Activated T-cell treated with anti-CD3 and anti-CD28 coated beads for 4 hours (primary cell): ENCODE measurements around the gene FBXL13.
"Not testable (repeated sequence)": the region's sequence is repeated elsewhere in the genome, so short reads cannot be mapped to it uniquely, and the experiment has no call there.

Source experiments
- DNase-seq: peaks from one replicate; pipeline ENCODE4 v3.0.0-alpha.2; 2020

The FBXL13 gene

GRCh38 chr7:103078226-103078625 is 3.6 kb upstream of the FBXL13 start:
- not testable (repeated sequence) for DNase-seq

DNA sequence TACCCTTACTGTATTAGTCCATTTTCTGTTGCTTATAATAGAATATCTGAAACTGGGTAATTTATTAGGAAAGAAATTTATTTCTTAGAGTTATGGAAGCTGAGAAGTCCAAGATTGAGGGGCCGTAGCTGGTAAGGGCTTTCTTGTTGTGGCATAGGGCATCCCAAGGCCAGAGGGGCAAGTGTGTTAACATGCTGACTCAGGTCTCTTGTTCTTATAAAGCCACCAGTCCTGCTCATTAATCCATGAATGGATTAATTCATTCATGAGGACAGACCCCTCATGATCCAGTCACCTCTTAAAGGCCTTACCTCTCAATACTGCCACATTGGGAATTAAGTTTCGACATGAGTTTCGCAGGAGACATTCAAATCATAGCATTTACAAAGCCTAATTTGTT is 2.7 kb upstream of the FBXL13 start:
- no peak for DNase-seq

DNA sequence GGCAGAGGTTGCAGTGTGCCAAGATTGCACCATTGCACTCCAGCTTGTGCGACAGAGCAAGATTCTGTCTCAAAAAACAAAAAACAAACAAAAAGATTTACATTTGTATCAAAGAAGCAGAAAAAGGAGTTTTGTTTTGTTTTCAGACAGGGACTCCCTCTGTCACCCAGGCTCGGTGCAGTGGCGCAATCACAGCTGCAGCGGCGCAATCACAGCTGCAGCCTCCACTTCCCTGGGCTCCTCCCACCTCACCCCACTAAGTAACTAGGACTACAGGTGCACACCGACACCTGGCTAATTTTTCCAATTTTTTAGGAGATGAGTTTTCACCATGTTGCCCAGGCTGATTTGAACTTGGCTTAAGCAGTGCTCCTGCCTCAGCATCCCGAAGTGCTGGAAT is 2.2 kb upstream of the FBXL13 start:
- no peak for DNase-seq

DNA sequence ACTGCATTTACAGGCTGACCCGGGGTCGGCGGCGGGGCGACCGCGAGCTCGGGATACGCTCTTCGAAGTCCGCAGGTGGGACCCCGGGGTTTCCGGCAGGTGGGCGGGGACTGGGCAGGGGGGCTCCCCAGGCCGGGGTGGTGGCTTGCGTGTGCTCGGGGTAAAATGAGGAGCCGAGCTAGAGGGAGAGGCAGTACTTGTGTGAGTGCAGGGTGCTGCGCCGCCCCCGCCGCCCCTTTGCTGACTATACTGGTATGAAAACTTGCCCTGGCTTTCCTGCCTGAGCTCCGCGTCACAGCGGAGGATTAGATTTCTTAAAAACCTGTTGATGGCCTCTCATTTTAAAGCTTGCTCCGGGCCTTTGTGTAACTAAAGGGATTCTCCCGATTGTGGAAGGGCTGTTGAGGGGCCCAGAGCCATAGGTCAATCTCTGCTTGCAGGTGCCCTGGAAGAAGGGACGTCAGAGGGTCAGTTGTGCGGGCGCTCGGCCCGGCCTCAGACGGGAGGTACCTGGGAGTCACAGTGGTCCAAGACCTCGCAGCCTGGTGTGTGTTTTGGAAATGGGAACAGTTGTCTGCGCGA is 832 bp upstream of the FBXL13 start:
- peak; percentile 78 for DNase-seq

DNA sequence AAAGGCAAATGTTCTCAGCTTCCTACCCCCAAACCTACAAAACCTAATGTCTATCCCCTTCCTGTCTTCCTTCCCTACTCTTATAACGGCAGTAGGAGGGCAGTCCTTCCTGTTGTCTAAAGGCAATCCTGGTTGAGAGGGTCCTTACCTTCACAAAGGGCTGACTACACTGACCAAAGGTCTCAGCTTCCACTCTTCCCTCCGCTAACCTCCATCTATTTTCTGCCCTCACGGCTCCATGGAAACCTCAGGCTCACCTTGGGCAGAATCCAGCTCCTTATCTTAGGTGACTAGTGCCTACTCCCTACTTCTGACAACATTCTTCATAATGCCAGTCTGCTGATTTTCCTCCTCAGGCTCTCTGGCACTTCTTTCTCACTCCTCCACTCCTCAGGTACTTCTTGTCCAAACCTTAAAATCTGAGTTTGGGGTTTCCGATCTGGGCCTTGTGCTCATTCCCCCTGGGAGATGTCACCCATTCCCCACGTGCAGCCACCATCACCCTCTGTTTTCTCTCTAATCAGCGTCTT is 542 bp downstream of the FBXL13 start:
- DNase-seq: no peak

GRCh38 chr7:103071000-103071399 is 3.6 kb downstream of the FBXL13 start:
- DNase-seq: no peak

DNA sequence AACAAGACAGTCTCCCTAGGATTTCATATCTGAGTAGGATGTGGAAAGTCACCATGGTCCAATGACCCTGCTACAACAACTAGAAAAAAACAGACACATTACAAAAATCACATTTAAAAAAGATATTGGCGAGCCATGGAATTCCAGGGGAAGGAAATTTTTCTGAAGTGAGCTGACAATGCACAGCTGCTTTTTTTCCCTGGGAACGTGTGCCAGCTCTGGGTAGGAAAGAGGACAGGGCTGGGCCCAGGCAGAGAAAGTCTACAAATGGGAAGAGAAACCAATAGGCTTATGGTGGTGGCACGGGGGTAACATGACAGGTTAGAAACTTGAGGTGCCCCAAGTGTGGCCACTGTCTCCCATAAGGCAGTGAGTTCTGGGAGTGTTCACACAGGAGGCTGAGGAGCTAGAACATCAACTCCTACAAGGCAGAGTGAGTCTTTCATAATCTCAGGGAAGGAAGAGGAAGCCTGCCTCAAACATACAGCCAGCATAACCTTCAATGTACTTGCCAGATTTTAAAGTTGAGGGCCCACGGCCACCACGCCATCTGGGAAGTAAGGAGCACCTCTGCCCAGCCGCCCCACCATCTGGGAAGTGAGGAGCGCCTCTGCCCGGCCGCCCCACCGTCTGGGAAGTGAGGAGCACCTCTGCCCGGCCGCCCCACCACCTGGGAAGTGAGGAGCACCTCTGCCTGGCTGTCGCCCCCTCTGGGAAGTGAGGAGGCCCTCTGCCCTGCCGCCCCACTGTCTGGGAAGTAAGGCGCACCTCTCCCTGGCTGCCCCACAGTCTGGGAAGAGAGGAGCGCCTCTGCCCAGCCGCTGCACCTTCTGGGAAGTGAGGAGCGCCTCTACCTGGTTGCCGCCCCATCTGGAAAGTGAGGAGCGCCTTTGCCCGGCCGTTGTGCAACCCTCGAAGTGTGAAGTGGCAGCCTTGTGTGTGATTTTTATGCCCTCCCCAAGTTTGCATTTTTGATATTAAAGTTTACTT is 5.9 kb downstream of the FBXL13 start:
- DNase-seq: no peak

GRCh38 chr7:103065667-103066066 is 8.9 kb downstream of the FBXL13 start:
- DNase-seq: no peak

DNA sequence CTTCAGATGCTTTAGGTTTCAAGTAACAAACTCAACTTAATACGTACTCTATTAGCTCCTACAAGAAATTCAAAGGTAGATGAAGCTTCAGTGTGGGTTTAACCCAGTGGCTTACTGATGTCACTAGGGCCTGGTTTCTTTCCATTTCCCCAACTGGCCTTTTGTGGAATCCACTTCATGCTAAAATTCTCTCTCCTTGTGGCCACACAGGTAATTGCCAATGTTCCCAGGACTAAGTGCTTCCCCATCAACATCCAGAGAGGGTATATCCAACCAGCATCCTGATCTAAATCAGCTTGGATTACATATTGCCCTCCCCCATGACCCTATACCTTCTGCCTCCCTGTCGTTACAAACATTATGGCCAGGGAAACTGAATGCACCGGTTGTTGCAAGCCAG is 10.7 kb downstream of the FBXL13 start:
- DNase-seq: no peak

DNA sequence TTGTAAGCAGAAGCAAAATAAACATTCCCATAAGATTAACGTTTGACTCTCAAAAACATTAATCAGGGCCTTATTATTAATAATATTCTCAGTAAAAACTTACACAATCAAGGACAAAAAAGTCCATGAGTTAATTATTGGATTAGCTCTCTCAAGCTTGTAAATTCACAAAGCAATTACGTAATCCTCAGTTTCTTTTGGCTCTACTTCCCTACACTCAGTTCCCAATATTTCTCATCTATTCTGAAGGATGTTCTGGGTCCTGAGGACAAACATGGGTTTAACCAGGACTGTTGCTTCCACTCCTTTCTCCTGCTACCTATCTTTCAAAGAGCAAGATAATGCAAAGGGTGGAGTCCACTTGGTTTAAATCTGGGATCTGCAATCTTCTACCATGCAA is 15.1 kb downstream of the FBXL13 start:
- no peak for DNase-seq

- DNase-seq: no peak
Observed at GRCh38 chr7:103058122-103058521, 16.5 kb downstream of the FBXL13 start.

DNA sequence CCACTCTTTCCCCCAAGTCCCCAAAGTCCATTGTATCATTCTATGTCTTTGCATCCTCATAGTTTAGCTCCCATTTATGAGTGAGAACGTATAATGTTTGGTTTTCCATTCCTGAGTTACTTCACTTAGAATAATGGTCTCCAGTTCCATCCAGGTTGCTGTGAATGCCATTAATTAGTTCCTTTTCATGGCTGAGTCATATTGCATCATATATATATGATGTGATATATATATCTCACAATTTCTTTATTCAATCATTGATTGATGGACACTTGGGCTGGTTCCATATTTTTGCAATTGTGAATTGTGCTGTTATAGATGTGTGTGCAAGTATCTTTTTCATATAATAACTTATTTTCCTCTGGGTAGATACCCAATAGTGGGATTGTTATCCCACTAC is 18.6 kb downstream of the FBXL13 start:
- not testable (repeated sequence) for DNase-seq

- no peak for DNase-seq
Observed at GRCh38 chr7:103051519-103051918, 23.1 kb downstream of the FBXL13 start.

- DNase-seq: no peak
Observed at GRCh38 chr7:103048833-103049232, 25.8 kb downstream of the FBXL13 start.

DNA sequence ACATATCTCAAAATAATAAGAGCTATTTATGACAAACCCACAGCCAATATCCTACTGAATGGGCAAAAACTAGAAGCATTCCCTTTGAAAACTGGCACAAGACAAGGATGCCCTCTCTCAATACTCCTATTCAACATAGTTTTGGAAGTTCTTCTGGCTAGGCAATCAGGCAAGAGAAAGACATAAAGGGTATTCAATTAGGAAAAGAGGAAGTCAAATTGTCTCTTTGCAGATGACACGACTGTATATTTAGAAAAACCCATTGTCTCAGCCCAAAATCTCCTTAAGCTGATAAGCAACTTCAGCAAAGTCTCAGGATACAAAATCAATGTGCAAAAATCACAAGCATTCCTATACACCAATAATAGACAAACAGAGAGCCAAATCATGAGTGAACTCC is 32.8 kb downstream of the FBXL13 start:
- DNase-seq: not testable (repeated sequence)

DNA sequence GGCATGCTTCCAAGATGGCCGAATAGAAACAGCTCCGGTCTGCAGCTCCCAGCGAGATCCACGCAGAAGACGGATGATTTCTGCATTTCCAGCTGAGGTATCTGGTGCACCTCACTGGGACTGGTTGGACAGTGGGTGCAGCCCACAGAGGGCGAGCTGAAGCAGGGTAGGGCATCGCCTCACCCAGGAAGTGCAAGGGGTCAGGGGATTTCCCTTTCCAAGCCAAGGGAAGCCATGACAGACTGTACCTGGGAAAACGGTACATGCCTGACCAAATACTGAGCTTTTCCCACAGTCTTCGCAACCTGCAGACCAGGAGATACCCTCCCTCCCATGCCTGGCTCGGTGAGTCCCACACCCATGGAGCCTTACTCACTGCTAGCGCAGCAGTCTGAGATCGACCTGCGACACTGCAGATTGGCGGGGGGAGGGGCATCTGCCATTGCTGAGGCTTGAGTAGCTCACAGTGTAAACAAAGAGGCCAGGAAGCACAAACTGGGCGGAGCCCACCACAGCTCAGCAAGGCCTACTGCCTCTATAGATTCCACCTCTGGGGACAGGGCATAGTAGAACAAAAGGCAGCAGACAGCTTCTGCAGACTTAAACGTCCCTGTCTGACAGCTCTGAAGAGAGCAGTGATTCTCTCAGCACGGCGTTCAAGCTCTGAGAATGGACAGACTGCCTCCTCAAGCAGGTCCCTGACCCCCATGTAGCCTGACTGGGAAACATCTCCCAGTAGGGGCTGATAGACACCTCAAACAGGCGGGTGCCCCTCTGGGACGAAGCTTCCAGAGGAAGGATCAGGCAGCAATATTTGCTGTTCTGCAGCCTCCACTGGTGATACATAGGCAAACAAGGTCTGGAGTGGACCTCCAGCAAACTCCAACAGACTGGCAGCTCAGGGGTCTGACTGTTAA is 36.5 kb downstream of the FBXL13 start:
- DNase-seq: not testable (repeated sequence)

- no peak for DNase-seq
Observed at GRCh38 chr7:103037476-103037822, 37.1 kb downstream of the FBXL13 start.

DNA sequence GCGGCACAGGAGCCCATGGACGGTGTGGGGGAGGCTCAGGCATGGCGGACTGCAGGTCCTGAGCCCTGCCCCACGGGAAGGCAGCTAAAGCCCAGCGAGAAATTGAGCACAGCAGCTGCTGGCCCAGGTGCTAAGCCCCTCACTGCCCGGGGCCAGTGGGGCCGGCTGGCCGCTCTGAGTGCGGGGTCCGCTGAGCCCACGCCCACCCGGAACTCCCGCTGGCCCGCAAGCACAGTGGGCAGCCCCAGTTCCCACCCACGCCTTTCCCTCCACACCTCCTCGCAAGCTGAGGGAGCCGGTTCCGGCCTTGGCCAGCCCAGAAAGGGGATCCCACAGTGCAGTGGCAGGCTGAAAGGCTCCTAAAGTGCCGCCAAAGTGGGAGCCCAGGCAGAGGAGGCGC is 40.3 kb downstream of the FBXL13 start:
- not testable (repeated sequence) for DNase-seq

- no peak for DNase-seq
Observed at GRCh38 chr7:103031781-103032180, 42.8 kb downstream of the FBXL13 start.

DNA sequence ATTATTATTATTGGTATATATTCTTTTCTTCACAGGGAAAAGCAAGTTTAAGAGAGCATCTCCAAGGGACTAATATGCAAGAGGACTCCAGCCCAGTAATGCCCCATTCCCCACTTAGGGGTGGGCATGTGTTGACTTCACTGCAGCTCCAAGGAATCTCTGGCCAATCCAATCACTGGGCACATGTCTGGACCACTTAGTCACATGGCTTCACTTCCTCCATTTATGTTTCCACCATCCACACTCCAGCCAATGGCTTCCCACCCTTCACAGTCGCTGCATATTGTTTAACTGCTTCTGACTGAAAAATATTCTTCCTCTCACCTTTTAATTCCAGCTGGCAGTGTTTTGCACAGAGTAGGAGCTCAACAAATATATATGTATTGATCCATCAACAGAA is 43.6 kb downstream of the FBXL13 start:
- DNase-seq: no peak

- no peak for DNase-seq
Observed at GRCh38 chr7:103025341-103025740, 49.3 kb downstream of the FBXL13 start.

DNA sequence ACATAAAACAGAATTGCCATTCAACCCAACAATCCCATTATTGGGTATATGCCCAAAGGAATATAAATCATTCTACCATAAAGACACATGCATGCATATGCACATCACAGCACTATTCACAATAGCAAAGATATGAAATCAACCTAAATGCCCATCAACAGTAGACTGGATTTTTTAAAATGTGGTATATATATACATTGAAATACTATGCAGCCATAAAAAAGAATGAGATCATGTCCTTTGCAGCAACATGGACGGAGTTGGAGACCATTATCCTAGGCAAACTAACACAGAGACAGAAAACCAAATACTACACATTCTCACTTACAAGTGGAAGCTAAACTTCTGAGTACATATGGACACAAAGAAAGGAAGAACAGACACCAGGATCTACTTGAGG is 51.0 kb downstream of the FBXL13 start:
- DNase-seq: not testable (repeated sequence)

- DNase-seq: not testable (repeated sequence)
Observed at GRCh38 chr7:103021490-103021889, 53.1 kb downstream of the FBXL13 start.
